K562 (cell line): ENCODE data around the gene ZNRD2. TPM values are rescaled to one million over a fixed set of nuclear protein-coding genes. Genes with fewer than 3 reads are reported as not detected.

Experiments used
- CSDE1 ChIP-seq, 2 experiments: fragments of 450-650 bp; IDR thresholded peaks; 2 replicates each; pipeline ENCODE4 v1.6.1; 2016; ENCODE audit warnings: mild to moderate bottlenecking in 1 of 2
- CTBP1 ChIP-seq: fragments of 450-650 bp; IDR thresholded peaks from 2 replicates; pipeline ENCODE4 v1.6.1; 2016; ENCODE audit warnings: borderline replicate concordance
- DNMT1 ChIP-seq: fragments of 450-650 bp; IDR thresholded peaks from 2 replicates; pipeline ENCODE4 v1.6.1; 2016; ENCODE audit warnings: antibody characterized with exemption, mild to moderate bottlenecking
- E4F1 ChIP-seq: fragments of 250-450 bp; sonication (Bioruptor Pico); IDR thresholded peaks from 2 replicates; pipeline ENCODE4 v1.5.0; 2021; ENCODE audit warnings: mild to moderate bottlenecking, borderline replicate concordance
- EP400 ChIP-seq: fragments of 450-650 bp; IDR thresholded peaks from 2 replicates; pipeline ENCODE4 v1.6.1; 2017; ENCODE audit warnings: antibody characterized with exemption, mild to moderate bottlenecking, moderate library complexity
- GABPB2 ChIP-seq: fragments of 250-450 bp; sonication (Bioruptor Pico); conservative IDR thresholded peaks from 2 replicates; pipeline ENCODE4 v1.5.1; 2021; ENCODE audit warnings: mild to moderate bottlenecking
- HMGN3 ChIP-seq: IDR thresholded peaks from 2 replicates; pipeline ENCODE4 v1.6.1; 2011; ENCODE audit warnings: borderline replicate concordance, low read depth, mild to moderate bottlenecking, mixed read lengths, low read length; ENCODE audit not compliant: insufficient read length; ENCODE audit errors: extremely low read depth
- RAD21 ChIP-seq, 2 experiments: fragments of 250-450 bp in 1 of 2; fragments of 450-650 bp in 1 of 2; sonication (Bioruptor Pico) in 1 of 2; formaldehyde crosslinking in 1 of 2; IDR thresholded peaks in 1 of 2; conservative IDR thresholded peaks in 1 of 2; 2 replicates each; pipeline versions ENCODE4 v1.4.0 to v1.8.0; 2020 to 2022; ENCODE audit warnings: mild to moderate bottlenecking in 2 of 2, moderate library complexity in 1 of 2
- SIN3B ChIP-seq: fragments of 450-650 bp; IDR thresholded peaks from 2 replicates; pipeline ENCODE4 v1.6.1; 2017; ENCODE audit warnings: low read depth, mild to moderate bottlenecking, moderate library complexity
- TEAD4 ChIP-seq, 2 experiments: sonication (generic) in 1 of 2; formaldehyde crosslinking in 1 of 2; IDR thresholded peaks; 2 replicates each; pipeline versions ENCODE4 v1.6.1 to v1.8.0; 2012 to 2022; ENCODE audit warnings: borderline replicate concordance in 1 of 2, inconsistent platforms in 1 of 2, low read length in 1 of 2, mild to moderate bottlenecking in 1 of 2, missing genetic modification reagents in 1 of 2
- ZEB2 ChIP-seq: fragments of 450-650 bp; IDR thresholded peaks from 2 replicates; pipeline ENCODE4 v1.6.1; 2016
- ZFX ChIP-seq: sonication (generic); formaldehyde crosslinking; IDR thresholded peaks from 2 replicates; pipeline ENCODE4 v1.8.0; 2022; ENCODE audit warnings: mild to moderate bottlenecking, missing genetic modification reagents, moderate library complexity
- ZNF318 ChIP-seq, 2 experiments: fragments of 450-650 bp; IDR thresholded peaks; 2 replicates each; pipeline ENCODE4 v1.6.1; 2016; ENCODE audit warnings: mild to moderate bottlenecking in 2 of 2, borderline replicate concordance in 1 of 2, low read depth in 1 of 2, moderate library complexity in 1 of 2
- ZNF707 ChIP-seq: fragments of 250-450 bp; sonication (Bioruptor Pico); conservative IDR thresholded peaks from 2 replicates; pipeline ENCODE4 v1.8.0; 2022; ENCODE audit warnings: inconsistent platforms, mild to moderate bottlenecking, moderate library complexity
- polyA plus RNA-seq, 8 experiments: library from polyadenylated mRNA; depleted of rRNA in 4 of 8; stranded (reverse) in 5 of 8; unstranded in 3 of 8; fragments of >200 nt; fragmentation: Nextera tagmentation in 2 of 8; fragmentation: Illumina TruSeq in 1 of 8; extraction: Ambion mirVana in 2 of 8; extraction: Trizol in 1 of 8; gene quantifications; 2 replicates each; pipeline versions ENCODE4 v1.2.1 to v1.2.3, GENCODE V29; 2011 to 2014; ENCODE audit warnings: inconsistent platforms in 1 of 8, missing spikeins in 1 of 8
- total RNA-seq, 7 experiments: library from RNA; depleted of rRNA in 6 of 7; stranded (reverse); fragments of >200 nt in 6 of 7; fragmentation: Illumina TruSeq in 2 of 7; extraction: Trizol in 2 of 7; gene quantifications; 2 replicates each; pipeline versions ENCODE4 v1.2.1 to v1.2.3, GENCODE V29; 2011 to 2021; ENCODE audit warnings: low replicate concordance in 1 of 7

The ZNRD2 gene
- total and polyA plus RNA-seq, 9 of the 15 experiments (the other 6 are each of a cell fraction or from before 2014, with no cell fraction given): 13.4 to 129 (median 60.4) TPM

- TF ChIP-seq E4F1: no peak
- TF ChIP-seq ZNF318 (IDR thresholded peaks at IDR 0.05; ENCODE audit: borderline replicate concordance in 1 of 2, low read depth in 1 of 2): no peak
- peak; percentile 71; the same call in 1 of the 2 replicates for TF ChIP-seq CTBP1
- TF ChIP-seq RAD21 (CRISPR knock-in tag; conservative IDR thresholded peaks at IDR 0.05 in 1 of 2, IDR thresholded peaks at IDR 0.05 in 1 of 2): no peak
- 0 out of 2 replicates have a peak, but pooled peaks have one; percentile 37 for TF ChIP-seq ZEB2
- TF ChIP-seq ZFX (CRISPR knock-in tag): peak; percentile 72
- TF ChIP-seq CSDE1 (IDR thresholded peaks at IDR 0.05): no peak
- no peak for TF ChIP-seq SIN3B
- no peak for TF ChIP-seq GABPB2 (CRISPR knock-in tag)
- no peak for TF ChIP-seq EP400
- peak; percentile 38; the same call in 1 of the 2 replicates for TF ChIP-seq TEAD4 (IDR thresholded peaks at IDR 0.05; ENCODE audit: low read length)
- no peak for TF ChIP-seq TEAD4 (CRISPR knock-in tag; IDR thresholded peaks at IDR 0.05; ENCODE audit: borderline replicate concordance)
- TF ChIP-seq HMGN3: peak; percentile 70
- TF ChIP-seq ZNF707: no peak
- no peak for TF ChIP-seq DNMT1
Observed at GRCh38 chr11:65558002-65558929, 12.0 kb upstream of the ZNRD2 start, which contains the start of gene LTBP3 (continued).
